Lower leg skin (tissue), 4 donors: ENCODE data around the gene GRIN1. TPM values are rescaled to one million over a fixed set of nuclear protein-coding genes. Genes with fewer than 3 reads are reported as not detected.

ENCODE experiments used
- DNase-seq, 2 donors: peaks; one replicate each; pipeline ENCODE4 v3.0.0-alpha.2; 2019; ENCODE audit warnings: low spot score in 2 of 2
- H3K4me3 ChIP-seq: fragments of 200-600 bp; sonication (generic); 2 replicates; pipeline ENCODE4 v1.5.1; 2017; ENCODE audit warnings: mild to moderate bottlenecking, low read depth; ENCODE audit not compliant: poor library complexity, severe bottlenecking
- CTCF ChIP-seq, 3 donors: fragments of 450-650 bp; IDR thresholded peaks; one replicate each; pipeline ENCODE4 v1.5.1; 2016; ENCODE audit warnings: antibody characterized with exemption in 3 of 3, mild to moderate bottlenecking in 3 of 3, moderate library complexity in 2 of 3
- POLR2A ChIP-seq, 2 donors: fragments of 450-650 bp; IDR thresholded peaks; one replicate each; pipeline ENCODE4 v1.6.1; 2016 to 2017; ENCODE audit warnings: antibody characterized with exemption in 2 of 2, mild to moderate bottlenecking in 1 of 2, moderate library complexity in 1 of 2
- whole genome bisulfite sequencing, 2 donors: methylation state at CpG; one replicate each; pipeline ENCODE4 v1.1.5; 2018; 5-methylcytosine and 5-hydroxymethylcytosine counted together
- intact Hi-C: fragments of 100-400 bp; cut with DNase I; formaldehyde crosslinking; loops from one replicate; pipeline ENCODE4 v1.15.0; 2023; ENCODE audit warnings: low total_unique reads
- total RNA-seq, 4 donors: library from RNA; depleted of rRNA; stranded (reverse); fragments of >200 nt; gene quantifications; one replicate each; pipeline ENCODE4 v1.1.0, GENCODE V29; 2016

Gene GRIN1
- total RNA-seq, 4 donors from 2014 or later = 0.10 to 2.4 (median 0.49) TPM; not detected in 1

GRCh38 chr9:137169896-137170358 is 31.0 kb downstream of the GRIN1 start, which contains the start of gene LRRC26:
Gene LRRC26 (minus strand): TSS chr9:137170051. CDS start chr9:137169943, 108 bp downstream.
- WGBS, 2 donors = 14 to 40% methylated on average over 1 to 21 of the region's 41 CpGs
- TF ChIP-seq CTCF (IDR thresholded peaks at IDR 0.05) = no peak
- TF ChIP-seq POLR2A (IDR thresholded peaks at IDR 0.05) = no peak
- DNase-seq = no peak
- intact Hi-C loops = no loop called here
- no peak within 1 kb of the TSS for H3K4me3 ChIP-seq

- TF ChIP-seq POLR2A (IDR thresholded peaks at IDR 0.05) (no peak), CTCF (IDR thresholded peaks at IDR 0.05) (no peak)
- no peak for DNase-seq
- WGBS, 2 donors = 49 to 50% methylated on average over 12 to 13 of the region's 14 CpGs
- intact Hi-C loops = no loop called here
- H3K4me3 ChIP-seq = no peak overlapping the region
Measured at GRCh38 chr9:137170486-137171148, 31.7 kb downstream of the GRIN1 start.

- DNase-seq = no peak
- intact Hi-C loops = no loop called here
- TF ChIP-seq CTCF (IDR thresholded peaks at IDR 0.05) (no peak), POLR2A (IDR thresholded peaks at IDR 0.05) (no peak)
- WGBS, 2 donors = 68 to 78% methylated on average over 17 to 22 of the region's 22 CpGs
- H3K4me3 ChIP-seq = no peak overlapping the region
Measured at GRCh38 chr9:137171149-137171900, 32.4 kb downstream of the GRIN1 start.

GRCh38 chr9:137172901-137173795 is 34.2 kb downstream of the GRIN1 start:
- WGBS, 2 donors = 45 to 46% methylated on average over 15 to 21 of the region's 21 CpGs
- TF ChIP-seq CTCF (IDR thresholded peaks at IDR 0.05) = no peak
- no peak for TF ChIP-seq POLR2A (IDR thresholded peaks at IDR 0.05)
- intact Hi-C loops = no loop called here

GRCh38 chr9:137173796-137174664 is 35.1 kb downstream of the GRIN1 start:
- TF ChIP-seq POLR2A (IDR thresholded peaks at IDR 0.05) = no peak
- no peak for TF ChIP-seq CTCF (IDR thresholded peaks at IDR 0.05)
- H3K4me3 ChIP-seq = no peak overlapping the region
- DNase-seq = no peak
- WGBS, 2 donors = 65% methylated on average over 31 to 37 of the region's 45 CpGs
- intact Hi-C loops = loop anchor here (2.0 kb wide), 1 partner anchor 57 kb away; the partner anchor contains the start of gene SLC34A3

More at GRCh38 chr9:137172901-137173795, 34.2 kb downstream of the GRIN1 start:
- no peak overlapping the region for H3K4me3 ChIP-seq
- DNase-seq = no peak
